ENCODE measurements around the gene ELK3.

DNA sequence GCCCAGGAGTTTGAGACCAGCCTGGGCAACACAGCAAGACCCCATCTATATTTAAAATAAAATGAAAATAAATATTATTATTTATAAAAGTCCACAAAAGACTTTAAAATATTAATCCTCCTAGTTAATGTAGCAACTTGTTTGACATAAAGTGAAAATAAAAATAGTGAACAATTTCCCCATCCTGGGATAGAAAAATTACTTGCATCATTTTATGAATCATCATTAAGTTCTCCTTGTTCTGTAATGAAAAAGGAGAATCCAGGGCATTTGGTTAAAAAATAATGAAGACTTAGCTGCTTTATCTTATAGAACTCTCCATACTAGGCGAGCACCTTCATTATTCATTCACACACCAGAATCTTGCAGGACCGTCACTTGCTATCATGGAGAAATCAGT, 66.1 kb downstream of the ELK3 start:
- TF ChIP-seq POLR2AphosphoS5 (IDR thresholded peaks at IDR 0.05; ENCODE audit: low read depth, low read length) (no peak), POLR2A (IDR thresholded peaks at IDR 0.05; ENCODE audit: low read depth, low read length) (no peak), TAF1 (IDR thresholded peaks at IDR 0.05; ENCODE audit: borderline replicate concordance, low read depth, low read length) (no peak)
